Fibroblast of skin of right quadriceps (primary cell): ENCODE data around the gene ZNF497.

Source experiments
- DNase-seq: peaks from one replicate; pipeline ENCODE4 v3.0.0-alpha.2; 2013

The ZNF497 gene

GRCh38 chr19:58304748-58305064 lies 57.8 kb downstream of the ZNF497 start:
- peak; percentile 7 for DNase-seq
